ENCODE data around the gene HNRNPUL1.

The HNRNPUL1 gene

DNA sequence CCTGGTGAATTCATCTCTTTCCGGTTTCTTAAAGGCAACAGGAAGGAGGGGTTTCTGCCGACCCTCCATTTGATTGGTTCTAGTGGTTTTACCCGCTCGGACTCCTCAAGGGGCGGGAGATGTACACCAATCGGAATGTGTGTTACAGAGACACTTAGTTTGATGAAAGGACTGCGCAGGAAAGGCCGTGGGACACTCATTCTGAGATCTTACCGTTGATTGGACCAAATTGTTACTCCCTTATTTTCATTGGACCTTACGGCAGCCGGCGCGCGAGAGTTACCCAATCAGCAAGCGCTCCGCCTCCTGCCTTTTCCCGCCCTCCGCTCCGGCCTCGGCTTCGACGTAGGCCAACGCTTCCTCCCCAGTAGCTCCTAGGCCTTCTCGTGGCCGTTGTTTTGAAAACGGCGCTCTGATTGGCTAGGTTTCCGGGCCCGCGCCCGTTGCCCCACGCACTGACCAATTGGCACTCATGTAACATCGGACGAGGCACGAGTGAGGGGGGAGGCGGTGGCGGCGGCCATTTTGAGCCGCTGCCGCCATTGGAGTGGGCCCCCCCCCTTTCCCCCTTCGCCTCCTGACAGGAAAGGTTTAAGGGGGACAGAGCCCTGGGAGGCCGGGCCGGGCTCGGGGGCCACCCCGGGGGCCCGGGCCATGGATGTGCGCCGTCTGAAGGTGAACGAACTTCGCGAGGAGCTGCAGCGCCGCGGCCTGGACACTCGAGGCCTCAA is at the start of gene HNRNPUL1:
Gene HNRNPUL1, plus strand, starts transcription at position 523 of the 731 bp plus-strand sequence. Its CDS starts 132 bp downstream, at position 655.
- in situ Hi-C loops (cut with HindIII; ENCODE audit: low pct_unique_long_range_greater_than_20kb, low sequenced_read_pairs) = no loop called here
- peak; percentile 96 to 100 for DNase-seq (ENCODE audit: low read depth in 1 of 2, low spot score in 1 of 2)
- no peak for TF ChIP-seq JUND (IDR thresholded peaks at IDR 0.05; ENCODE audit: low read depth)

GRCh38 chr19:41217741-41218140 is 46.4 kb upstream of the HNRNPUL1 start:
- TF ChIP-seq JUND (IDR thresholded peaks at IDR 0.05; ENCODE audit: low read depth) = no peak
- no peak for DNase-seq (ENCODE audit: low read depth in 1 of 2, low spot score in 1 of 2)
- in situ Hi-C loops (cut with HindIII; ENCODE audit: low pct_unique_long_range_greater_than_20kb, low sequenced_read_pairs) = no loop called here

- TF ChIP-seq JUND (IDR thresholded peaks at IDR 0.05; ENCODE audit: low read depth) = no peak
- in situ Hi-C loops (cut with HindIII; ENCODE audit: low pct_unique_long_range_greater_than_20kb, low sequenced_read_pairs) = no loop called here
- no peak for DNase-seq (ENCODE audit: low read depth in 1 of 2, low spot score in 1 of 2)
Observed at GRCh38 chr19:41218249-41218614, 45.9 kb upstream of the HNRNPUL1 start.

DNA sequence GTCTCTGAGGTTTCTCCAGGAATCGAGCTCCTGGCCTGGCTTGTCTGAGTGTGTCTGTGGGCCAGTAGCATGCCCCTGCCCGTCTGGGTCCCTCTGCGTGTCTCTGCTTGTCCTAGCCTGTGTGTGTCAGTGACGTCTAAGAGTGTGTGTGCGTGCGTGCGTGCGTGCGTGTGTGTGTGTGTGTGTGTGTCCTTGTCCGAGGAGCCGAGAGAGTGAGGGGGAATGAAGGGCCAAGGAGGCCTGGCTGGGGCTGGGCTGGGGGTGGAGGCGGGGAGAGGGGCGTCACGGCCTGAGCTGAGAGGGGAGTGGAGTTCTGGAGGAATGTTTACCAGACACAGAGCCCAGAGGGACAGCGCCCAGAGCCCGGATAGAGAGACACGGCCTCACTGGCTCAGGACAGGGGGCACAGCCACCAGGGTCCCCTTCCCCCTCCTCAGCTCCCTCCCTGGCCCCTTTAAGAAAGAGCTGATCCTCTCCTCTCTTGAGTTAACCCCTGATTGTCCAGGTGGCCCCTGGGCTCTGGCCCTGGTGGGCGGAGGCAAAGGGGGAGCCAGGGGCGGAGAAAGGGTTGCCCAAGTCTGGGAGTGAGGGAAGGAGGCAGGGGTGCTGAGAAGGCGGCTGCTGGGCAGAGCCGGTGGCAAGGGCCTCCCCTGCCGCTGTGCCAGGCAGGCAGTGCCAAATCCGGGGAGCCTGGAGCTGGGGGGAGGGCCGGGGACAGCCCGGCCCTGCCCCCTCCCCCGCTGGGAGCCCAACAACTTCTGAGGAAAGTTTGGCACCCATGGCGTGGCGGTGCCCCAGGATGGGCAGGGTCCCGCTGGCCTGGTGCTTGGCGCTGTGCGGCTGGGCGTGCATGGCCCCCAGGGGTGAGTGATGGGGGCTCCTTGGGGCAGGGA is 45.3 kb upstream of the HNRNPUL1 start, which contains the start of gene AXL:
Gene AXL, plus strand, starts transcription at position 609 of the 893 bp plus-strand sequence. Its CDS starts 170 bp downstream, at position 779.
- in situ Hi-C loops (cut with HindIII; ENCODE audit: low pct_unique_long_range_greater_than_20kb, low sequenced_read_pairs) = no loop called here
- no peak for TF ChIP-seq JUND (IDR thresholded peaks at IDR 0.05; ENCODE audit: low read depth)
- peak in 1 of 2 experiments; percentile 23 for DNase-seq (ENCODE audit: low read depth in 1 of 2, low spot score in 1 of 2)

DNA sequence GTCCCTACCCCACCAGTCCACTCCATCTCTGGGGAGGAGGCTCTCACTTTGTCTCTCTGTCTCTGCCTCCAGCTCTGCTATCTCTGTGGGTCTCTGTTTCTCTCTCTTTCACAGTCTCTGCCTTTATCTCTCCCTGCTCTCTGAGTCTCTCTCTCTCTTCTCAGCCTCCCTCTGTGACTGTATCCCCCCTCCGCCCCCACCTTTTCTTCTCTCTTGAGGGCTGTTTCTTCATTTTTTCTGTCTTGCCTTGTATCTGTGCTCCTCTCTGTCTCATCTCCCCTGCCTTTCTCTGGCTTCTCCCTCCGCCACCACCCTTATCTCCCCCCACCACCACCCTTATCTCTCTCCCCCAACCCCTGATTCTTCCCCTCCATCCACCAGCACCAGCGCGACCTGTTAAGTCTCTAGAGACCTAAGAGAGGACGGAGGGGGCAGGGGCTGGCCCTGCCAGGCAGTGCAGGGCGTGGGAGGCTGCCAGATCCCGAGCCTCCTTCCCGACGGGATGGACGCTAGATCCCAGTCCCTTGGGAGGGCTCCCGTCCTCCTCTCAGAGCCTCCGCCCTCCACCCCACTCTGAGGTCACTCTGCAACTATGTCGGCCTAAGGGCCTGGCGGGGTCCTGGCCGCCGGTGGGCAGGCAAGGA is 44.1 kb upstream of the HNRNPUL1 start:
- no peak for DNase-seq (ENCODE audit: low read depth in 1 of 2, low spot score in 1 of 2)
- TF ChIP-seq JUND (IDR thresholded peaks at IDR 0.05; ENCODE audit: low read depth) = no peak
- in situ Hi-C loops (cut with HindIII; ENCODE audit: low pct_unique_long_range_greater_than_20kb, low sequenced_read_pairs) = no loop called here

- in situ Hi-C loops (cut with HindIII; ENCODE audit: low pct_unique_long_range_greater_than_20kb, low sequenced_read_pairs) = no loop called here
- DNase-seq (ENCODE audit: low read depth in 1 of 2, low spot score in 1 of 2) = no peak
- no peak for TF ChIP-seq JUND (IDR thresholded peaks at IDR 0.05; ENCODE audit: low read depth)
Observed at GRCh38 chr19:41220811-41221210, 43.4 kb upstream of the HNRNPUL1 start.

- no peak for DNase-seq (ENCODE audit: low read depth in 1 of 2, low spot score in 1 of 2)
- TF ChIP-seq JUND (IDR thresholded peaks at IDR 0.05; ENCODE audit: low read depth) = no peak
- in situ Hi-C loops (cut with HindIII; ENCODE audit: low pct_unique_long_range_greater_than_20kb, low sequenced_read_pairs) = no loop called here
Observed at GRCh38 chr19:41221514-41222205, 42.5 kb upstream of the HNRNPUL1 start.

DNA sequence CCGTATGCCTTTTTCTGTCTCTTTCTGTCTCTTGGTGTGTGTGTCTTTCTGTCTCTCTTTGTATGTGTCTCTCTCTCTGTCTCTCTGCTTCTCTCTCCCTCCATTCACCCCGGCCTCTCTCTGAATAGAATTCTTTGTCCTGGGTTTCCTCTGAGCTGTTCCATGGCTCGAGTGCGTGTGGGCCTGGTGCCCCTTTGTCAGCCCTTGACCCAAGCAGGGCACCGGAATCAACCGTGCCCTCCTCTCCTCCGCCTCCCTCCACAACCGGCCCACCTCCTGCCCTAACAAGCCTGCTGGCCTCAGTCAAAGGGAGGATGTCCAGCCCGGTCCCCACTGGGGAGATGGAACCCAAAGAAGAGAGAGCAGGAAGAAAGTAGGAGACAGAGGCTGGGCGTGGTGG is 41.9 kb upstream of the HNRNPUL1 start:
- DNase-seq (ENCODE audit: low read depth in 1 of 2, low spot score in 1 of 2) = no peak
- in situ Hi-C loops (cut with HindIII; ENCODE audit: low pct_unique_long_range_greater_than_20kb, low sequenced_read_pairs) = no loop called here
- TF ChIP-seq JUND (IDR thresholded peaks at IDR 0.05; ENCODE audit: low read depth) = no peak

GRCh38 chr19:41223431-41224234 is 40.5 kb upstream of the HNRNPUL1 start:
- in situ Hi-C loops (cut with HindIII; ENCODE audit: low pct_unique_long_range_greater_than_20kb, low sequenced_read_pairs) = no loop called here
- no peak for TF ChIP-seq JUND (IDR thresholded peaks at IDR 0.05; ENCODE audit: low read depth)
- DNase-seq (ENCODE audit: low read depth in 1 of 2, low spot score in 1 of 2) = no peak

DNA sequence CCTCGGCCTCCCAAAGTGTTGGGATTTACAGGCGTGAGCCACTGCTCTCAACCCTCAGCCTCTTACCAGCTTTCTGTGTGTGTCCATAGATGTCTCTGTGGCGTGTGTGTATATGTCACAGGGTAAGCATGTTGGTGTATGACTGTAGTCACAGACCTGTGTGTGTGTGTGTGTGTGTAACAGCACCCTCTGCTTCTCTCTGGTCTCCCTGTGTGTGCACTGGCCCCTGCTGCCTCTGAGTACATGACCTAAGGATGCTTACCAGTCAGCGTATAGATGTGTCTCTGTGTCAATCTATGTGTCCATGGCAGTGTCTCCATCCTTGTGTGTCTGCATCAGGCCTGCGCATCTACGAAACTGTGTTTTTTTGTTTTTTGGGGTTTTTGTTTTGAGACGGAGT is 39.5 kb upstream of the HNRNPUL1 start:
- no peak for TF ChIP-seq JUND (IDR thresholded peaks at IDR 0.05; ENCODE audit: low read depth)
- in situ Hi-C loops (cut with HindIII; ENCODE audit: low pct_unique_long_range_greater_than_20kb, low sequenced_read_pairs) = no loop called here
- no peak for DNase-seq (ENCODE audit: low read depth in 1 of 2, low spot score in 1 of 2)

DNA sequence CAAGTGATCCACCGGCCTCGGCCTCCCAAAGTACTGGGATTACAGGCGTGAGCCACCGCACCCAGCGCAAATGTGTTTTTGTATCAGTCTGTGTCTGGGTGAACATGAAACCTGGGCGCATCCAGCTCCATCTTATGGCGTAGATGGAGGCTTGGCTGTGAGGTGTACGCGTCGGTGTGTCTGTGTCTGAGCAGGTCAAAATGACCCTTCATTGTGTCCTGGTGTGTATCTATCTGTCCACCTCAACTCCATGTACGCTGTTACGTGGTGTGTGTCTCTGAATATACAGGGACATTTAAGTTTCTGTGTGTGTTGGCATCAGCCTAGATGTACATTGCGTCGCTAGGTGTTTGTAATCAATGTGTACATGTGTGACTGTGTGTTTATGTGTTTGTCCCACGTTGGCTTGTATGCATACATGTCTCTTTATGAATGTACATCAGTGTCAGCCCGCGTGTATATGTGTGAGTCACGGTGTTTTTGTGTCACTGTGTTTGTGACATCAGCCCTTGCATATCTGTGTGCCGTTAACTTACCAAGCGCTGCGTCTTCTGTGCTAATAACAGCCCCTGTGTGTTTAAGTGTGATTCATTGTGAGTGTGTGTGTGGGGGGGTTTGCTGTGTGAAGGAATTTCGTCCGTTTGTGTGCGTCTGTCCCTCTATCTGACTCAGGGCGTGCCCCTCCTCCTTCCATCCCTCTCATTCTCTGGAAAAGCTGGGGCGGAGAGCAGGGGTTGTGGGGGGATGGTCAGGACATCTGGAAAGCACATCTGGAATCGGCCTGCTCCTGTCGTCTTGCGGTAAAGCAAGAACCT is 38.7 kb upstream of the HNRNPUL1 start:
- no peak for DNase-seq (ENCODE audit: low read depth in 1 of 2, low spot score in 1 of 2)
- TF ChIP-seq JUND (IDR thresholded peaks at IDR 0.05; ENCODE audit: low read depth) = no peak
- in situ Hi-C loops (cut with HindIII; ENCODE audit: low pct_unique_long_range_greater_than_20kb, low sequenced_read_pairs) = no loop called here

All from T47D (cell line).